ENCODE data around the gene ANK3.

DNA sequence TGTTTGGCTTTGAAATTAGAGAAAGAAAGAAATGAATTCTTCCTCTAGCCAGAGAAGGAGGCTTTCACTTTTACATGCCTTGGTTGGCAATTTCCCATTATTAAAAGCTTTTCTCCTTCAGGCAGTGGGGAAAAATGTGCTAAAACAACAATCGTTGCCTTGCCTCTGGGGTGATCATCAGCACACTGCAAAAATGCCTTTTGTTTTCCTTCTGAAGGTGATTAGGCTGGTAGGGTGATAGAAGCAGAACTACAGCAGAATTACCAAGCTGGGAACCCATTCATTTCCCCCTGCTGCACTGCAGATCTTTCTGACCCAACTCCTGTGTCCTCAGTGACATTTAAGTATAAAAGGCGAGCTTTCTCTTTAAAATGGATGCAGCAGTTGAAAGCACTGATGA lies 22.2 kb downstream of the ANK3 start:
- TF ChIP-seq, protein P1, sequence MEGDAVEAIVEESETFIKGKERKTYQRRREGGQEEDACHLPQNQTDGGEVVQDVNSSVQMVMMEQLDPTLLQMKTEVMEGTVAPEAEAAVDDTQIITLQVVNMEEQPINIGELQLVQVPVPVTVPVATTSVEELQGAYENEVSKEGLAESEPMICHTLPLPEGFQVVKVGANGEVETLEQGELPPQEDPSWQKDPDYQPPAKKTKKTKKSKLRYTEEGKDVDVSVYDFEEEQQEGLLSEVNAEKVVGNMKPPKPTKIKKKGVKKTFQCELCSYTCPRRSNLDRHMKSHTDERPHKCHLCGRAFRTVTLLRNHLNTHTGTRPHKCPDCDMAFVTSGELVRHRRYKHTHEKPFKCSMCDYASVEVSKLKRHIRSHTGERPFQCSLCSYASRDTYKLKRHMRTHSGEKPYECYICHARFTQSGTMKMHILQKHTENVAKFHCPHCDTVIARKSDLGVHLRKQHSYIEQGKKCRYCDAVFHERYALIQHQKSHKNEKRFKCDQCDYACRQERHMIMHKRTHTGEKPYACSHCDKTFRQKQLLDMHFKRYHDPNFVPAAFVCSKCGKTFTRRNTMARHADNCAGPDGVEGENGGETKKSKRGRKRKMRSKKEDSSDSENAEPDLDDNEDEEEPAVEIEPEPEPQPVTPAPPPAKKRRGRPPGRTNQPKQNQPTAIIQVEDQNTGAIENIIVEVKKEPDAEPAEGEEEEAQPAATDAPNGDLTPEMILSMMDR (IDR thresholded peaks at IDR 0.05 in 8 of 11, conservative IDR thresholded peaks at IDR 0.05 in 3 of 11), result no peak
- TF ChIP-seq POLR2A (IDR thresholded peaks at IDR 0.05) (no peak), POLR2AphosphoS5 (IDR thresholded peaks at IDR 0.05) (no peak)

Measured in spleen (tissue), 7 donors.